Skeletal muscle cell (primary cell): Measurements from ENCODE around the gene PIGS.
A peak's percentile ranks its signal among the peaks of the same experiment; 100 is the strongest.
"Not testable (repeated sequence)": the region's sequence is repeated elsewhere in the genome, so short reads cannot be mapped to it uniquely, and the experiment has no call there.

ENCODE experiments used
- DNase-seq: peaks from one replicate; pipeline ENCODE4 v3.0.0-alpha.2; 2010; ENCODE audit warnings: low read depth
- H3K4me3 ChIP-seq: 2 replicates; pipeline ENCODE4 v1.5.1; 2011; ENCODE audit warnings: low read depth, mild to moderate bottlenecking, control low read depth, low read length, moderate library complexity

The PIGS gene

DNA sequence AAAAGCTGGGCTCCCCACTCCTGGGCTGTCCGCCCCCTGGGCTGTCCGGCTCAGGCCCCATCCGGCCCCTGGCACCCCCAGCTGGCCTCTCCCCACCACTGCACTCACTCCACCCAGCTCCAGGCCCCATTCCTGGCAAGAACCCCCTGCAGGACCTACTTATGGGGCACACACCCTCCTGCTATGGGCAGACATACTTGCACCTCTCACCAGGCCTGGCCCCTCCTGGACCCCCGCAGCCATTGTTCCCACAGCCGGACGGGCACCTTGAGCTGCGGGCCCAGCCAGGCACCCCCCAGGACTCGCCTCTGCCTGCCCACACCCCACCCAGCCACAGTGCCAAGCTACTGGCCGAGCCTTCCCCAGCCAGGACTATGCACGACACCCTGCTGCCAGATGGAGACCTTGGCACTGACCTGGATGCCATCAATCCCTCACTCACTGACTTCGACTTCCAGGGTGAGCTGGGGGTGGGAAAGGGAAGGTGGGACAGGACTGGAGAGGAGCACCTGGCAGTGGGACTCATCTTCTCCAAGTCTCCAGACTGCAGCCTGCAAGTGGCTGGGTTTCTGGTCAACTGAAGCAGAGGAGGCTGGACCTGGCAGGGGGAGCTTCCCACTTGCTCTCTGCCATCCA is 36.5 kb downstream of the PIGS start:
- no peak for DNase-seq
- H3K4me3 ChIP-seq, result no peak overlapping the region

DNA sequence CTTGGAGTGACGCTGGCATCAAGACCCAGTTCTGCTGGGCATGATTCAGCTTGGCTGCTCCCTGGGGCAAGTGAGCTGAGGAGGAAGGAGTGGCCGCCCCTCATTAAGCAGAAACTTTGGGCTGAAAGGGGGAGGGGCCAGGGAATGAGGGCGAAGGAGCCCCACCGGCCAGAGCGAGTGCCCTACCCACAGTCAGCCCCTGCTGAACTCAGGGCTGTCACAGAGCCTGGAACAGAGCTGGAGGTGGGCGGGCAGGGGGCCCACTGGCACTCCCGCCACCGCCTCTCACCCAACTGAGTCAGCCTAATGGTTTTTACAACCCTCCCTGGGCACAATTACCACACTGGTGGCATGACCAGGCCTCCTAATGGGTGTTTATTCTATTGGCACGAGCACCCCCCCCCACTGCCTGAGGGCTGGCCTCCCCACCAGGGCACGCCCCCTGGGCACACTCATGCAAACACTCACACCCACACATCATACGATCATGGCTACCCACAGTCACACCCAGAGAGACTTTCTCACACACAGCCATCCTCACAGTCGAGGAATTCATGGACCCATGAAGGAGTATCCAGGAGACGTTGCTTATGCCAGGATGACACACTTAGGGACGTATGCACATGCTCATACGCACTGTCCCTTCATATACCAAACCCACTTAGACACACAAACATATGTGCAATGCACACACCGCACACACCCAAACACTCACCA is 38.1 kb downstream of the PIGS start:
- DNase-seq, result no peak
- no peak overlapping the region for H3K4me3 ChIP-seq

DNA sequence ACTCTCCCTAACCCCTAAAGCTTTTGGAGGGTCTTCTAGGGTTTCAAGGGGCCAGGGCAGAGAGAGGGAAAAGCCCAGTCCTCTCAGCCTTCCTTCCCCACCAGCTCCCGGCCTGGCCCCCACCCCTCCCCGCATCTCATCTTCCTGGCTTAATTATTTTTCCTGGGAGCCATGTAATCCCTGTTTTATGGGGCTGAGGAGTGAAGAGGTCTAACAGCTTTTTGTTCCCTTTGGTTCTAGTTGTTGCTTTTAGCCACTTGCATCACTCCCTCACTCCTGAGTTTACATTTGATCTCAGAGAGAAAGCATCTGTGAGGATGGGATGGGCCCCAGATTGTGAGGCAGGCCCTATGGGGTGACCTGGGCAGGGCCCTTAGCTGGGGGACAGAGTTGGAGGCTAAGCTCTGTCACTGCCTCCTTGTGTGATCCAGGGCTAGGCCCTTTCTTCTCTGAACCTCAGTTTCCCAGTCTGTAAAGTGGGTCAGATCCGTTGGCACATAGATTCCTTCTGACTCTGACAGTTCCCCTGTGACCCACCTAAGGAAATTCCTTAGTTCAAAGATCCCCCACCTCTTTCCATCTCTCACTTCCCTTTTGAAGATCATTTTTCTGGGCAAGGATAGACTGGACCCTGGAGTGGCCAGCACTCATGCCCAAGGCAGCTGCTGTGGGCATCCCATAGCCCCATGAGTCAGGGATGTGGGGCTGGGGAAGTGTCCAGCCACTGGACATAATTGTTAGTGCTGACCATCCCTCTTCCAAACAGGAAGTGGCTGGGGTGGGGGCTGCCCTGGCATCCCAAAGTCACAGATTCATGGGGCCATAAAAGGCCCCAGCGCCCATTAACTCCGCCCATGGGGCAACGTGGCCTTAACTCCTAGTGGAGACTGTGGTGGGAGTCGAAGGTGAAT is 39.0 kb downstream of the PIGS start:
- no peak overlapping the region for H3K4me3 ChIP-seq
- DNase-seq, result no peak

GRCh38 chr17:28530926-28531325 is 40.4 kb downstream of the PIGS start:
- no peak for DNase-seq
- H3K4me3 ChIP-seq, result no peak overlapping the region

DNA sequence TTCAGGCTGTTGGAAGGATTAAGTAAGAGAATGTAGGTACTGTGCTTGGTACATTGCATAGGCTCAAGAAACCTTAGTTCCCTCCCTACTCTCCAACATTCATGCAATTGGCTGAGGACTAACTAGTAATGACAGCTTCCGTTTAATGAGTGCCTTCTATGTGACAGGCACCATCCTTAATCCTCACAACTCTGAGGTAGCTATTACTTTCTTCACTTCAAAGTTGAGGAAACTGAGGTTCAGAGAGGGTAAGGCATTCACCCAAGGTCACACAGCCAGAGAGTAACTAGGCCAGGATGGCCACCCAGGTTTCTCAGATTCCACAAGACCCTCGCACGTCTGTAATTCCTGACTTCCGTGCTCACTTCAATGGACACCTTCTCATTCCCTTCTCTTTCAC is 41.1 kb downstream of the PIGS start:
- H3K4me3 ChIP-seq, result no peak overlapping the region
- no peak for DNase-seq

- no peak overlapping the region for H3K4me3 ChIP-seq
- DNase-seq, result no peak
These were observed 42.3 kb downstream of the PIGS start for GRCh38 chr17:28529013-28529400.

DNA sequence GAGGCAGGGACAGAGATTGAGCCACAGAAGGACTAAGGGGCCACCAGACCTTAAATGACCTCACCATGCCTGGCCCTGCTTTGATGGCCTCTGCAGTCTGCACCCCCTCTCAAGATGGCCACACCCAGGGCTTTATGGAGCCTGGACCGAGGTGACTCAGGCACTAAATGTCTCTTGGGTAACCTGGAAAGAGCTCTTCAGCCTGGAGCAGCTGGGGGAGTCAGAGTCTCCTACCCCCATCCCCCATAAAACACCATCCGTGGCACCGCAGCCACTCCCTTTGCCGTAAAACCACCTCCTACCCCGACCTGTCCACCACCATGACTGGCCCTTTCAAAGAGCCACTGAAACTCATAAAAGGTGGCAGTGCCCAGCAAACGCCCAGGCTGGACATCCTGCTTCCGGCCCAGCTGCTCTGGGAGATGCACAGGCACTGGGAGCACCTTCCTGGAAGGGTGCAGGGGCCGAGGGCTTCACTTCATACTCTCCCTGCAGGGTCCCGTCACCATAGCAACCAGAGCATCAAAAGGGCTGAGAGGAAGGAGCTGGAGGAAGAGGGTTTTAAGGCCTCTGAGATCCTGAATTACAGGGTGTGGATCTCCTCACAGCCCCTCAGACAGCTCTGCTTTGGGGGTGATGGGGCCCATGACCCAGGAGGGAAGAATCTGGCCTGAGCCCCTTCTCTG is 42.9 kb downstream of the PIGS start:
- H3K4me3 ChIP-seq, result no peak overlapping the region
- DNase-seq, result no peak

GRCh38 chr17:28527859-28528258 is 43.5 kb downstream of the PIGS start:
- DNase-seq, result no peak
- no peak overlapping the region for H3K4me3 ChIP-seq

- no peak for DNase-seq
- no peak overlapping the region for H3K4me3 ChIP-seq
These were observed 44.1 kb downstream of the PIGS start for GRCh38 chr17:28527181-28527681.

DNA sequence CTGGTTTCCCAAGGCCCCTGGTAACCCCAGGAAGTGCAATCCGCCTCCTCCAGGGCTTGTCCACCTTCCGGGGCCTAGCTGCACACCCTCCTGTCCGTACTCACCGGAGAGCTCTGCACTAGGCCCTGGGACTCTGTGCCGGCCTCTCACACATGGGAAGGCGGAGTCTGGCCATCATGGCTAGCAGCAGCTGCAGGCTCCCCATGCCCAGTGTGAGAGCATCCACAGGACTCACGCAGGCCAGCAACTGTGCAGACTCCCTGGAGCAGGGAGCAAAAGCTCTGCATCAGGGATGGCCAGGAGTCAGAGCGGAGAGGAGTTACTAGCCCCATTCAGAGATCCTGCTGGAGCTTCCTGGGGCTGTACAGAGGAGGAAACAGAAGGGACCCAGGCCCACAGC is 44.9 kb downstream of the PIGS start:
- no peak overlapping the region for H3K4me3 ChIP-seq
- DNase-seq, result no peak

DNA sequence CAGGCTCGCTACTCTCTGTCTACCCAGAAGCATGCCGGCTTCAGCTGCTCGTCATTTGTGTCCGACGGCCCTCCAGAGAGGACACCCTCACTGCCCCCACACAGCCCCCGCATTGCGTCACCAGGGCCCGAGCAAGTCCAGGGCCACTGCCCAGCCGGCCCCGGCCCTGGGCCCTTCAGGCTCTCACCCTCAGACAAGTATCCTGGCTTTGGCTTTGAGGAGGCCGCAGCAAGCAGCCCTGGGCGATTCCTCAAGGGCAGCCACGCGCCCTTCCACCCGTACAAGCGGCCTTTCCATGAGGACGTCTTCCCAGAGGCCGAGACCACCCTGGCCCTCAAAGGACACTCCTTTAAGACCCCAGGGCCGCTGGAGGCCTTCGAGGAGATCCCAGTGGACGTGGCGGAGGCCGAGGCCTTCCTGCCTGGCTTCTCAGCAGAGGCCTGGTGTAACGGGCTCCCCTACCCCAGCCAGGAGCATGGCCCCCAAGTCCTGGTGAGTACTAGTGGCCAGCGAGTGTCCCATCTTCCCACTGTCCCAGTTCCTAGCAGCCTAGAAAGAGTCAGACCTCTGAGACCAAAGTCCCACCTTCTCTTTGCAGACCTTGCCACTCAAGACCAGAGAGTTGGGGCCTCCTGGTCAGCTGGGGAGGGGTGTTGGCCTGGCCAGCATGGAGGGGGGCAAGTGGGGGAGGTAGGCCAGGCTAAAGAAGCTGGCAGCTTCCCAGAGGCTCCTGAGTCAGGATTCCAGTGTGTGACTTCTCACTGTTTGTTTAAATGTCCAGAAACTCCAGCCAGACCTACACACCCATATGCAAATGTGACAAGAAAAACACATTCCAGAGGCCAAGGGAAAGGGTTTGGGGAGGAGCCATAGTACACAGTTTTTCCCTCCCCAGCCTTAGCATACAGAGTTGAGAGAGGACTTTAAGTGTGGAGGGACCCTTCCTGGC is 46.6 kb downstream of the PIGS start:
- no peak overlapping the region for H3K4me3 ChIP-seq
- DNase-seq, result peak; percentile 16

- no peak overlapping the region for H3K4me3 ChIP-seq
These were observed 47.4 kb downstream of the PIGS start for GRCh38 chr17:28523876-28524275.

GRCh38 chr17:28523186-28523585 is 48.1 kb downstream of the PIGS start:
- no peak overlapping the region for H3K4me3 ChIP-seq
- DNase-seq, result no peak

More at GRCh38 chr17:28523876-28524275, 47.4 kb downstream of the PIGS start:
- no peak for DNase-seq

- DNase-seq, H3K4me3 ChIP-seq: not testable (repeated sequence)
These were observed 49.0 kb downstream of the PIGS start for GRCh38 chr17:28522281-28522680.

- no peak for DNase-seq
- no peak overlapping the region for H3K4me3 ChIP-seq
These were observed 49.8 kb downstream of the PIGS start for GRCh38 chr17:28521311-28522085.

GRCh38 chr17:28520687-28521086 is 50.6 kb downstream of the PIGS start:
- DNase-seq, result no peak
- no peak overlapping the region for H3K4me3 ChIP-seq

- no peak overlapping the region for H3K4me3 ChIP-seq
- DNase-seq, result no peak
These were observed 52.1 kb downstream of the PIGS start for GRCh38 chr17:28519236-28519635.

GRCh38 chr17:28518578-28518977 is 52.7 kb downstream of the PIGS start:
- H3K4me3 ChIP-seq, result no peak overlapping the region
- no peak for DNase-seq
